GM19043 (cell line): ENCODE measurements around the gene GSK3B.

Experiments
- ATAC-seq: cut with Tn5 transposase; IDR thresholded peaks from one replicate; pipeline ENCODE4 v1.9.1; 2021; ENCODE audit warnings: low read depth; ENCODE audit not compliant: unreplicated experiment

Gene GSK3B

GRCh38 chr3:119831941-119832371 is 262.3 kb downstream of the GSK3B start:
- no peak for ATAC-seq

- no peak for ATAC-seq
Measured at GRCh38 chr3:119831022-119831421, 263.2 kb downstream of the GSK3B start.

GRCh38 chr3:119829420-119829819 is 264.8 kb downstream of the GSK3B start:
- no peak for ATAC-seq

GRCh38 chr3:119826711-119827608 is 267.3 kb downstream of the GSK3B start:
- ATAC-seq = no peak

GRCh38 chr3:119825820-119826219 is 268.4 kb downstream of the GSK3B start:
- ATAC-seq = no peak

- ATAC-seq = no peak
Measured at GRCh38 chr3:119819806-119820205, 274.4 kb downstream of the GSK3B start.

- no peak for ATAC-seq
Measured at GRCh38 chr3:119818937-119819336, 275.3 kb downstream of the GSK3B start.

- no peak for ATAC-seq
Measured at GRCh38 chr3:119817583-119818363, 276.5 kb downstream of the GSK3B start.

- ATAC-seq = no peak
Measured at GRCh38 chr3:119817071-119817470, 277.2 kb downstream of the GSK3B start.

- no peak for ATAC-seq
Measured at GRCh38 chr3:119815716-119816115, 278.5 kb downstream of the GSK3B start.

GRCh38 chr3:119812491-119813058 is 281.7 kb downstream of the GSK3B start:
- no peak for ATAC-seq

GRCh38 chr3:119810018-119810435 is 284.2 kb downstream of the GSK3B start:
- ATAC-seq = peak; percentile 78

GRCh38 chr3:119809249-119810017 is 284.8 kb downstream of the GSK3B start:
- ATAC-seq = peak; percentile 37

GRCh38 chr3:119808843-119809242 is 285.4 kb downstream of the GSK3B start:
- ATAC-seq = no peak

GRCh38 chr3:119808244-119808643 is 286.0 kb downstream of the GSK3B start:
- no peak for ATAC-seq

- no peak for ATAC-seq
Measured at GRCh38 chr3:119800844-119801243, 293.4 kb downstream of the GSK3B start.

GRCh38 chr3:119796785-119797184 is 297.5 kb downstream of the GSK3B start:
- ATAC-seq = no peak

- no peak for ATAC-seq
Measured at GRCh38 chr3:119796368-119796767, 297.9 kb downstream of the GSK3B start.

- no peak for ATAC-seq
Measured at GRCh38 chr3:119795849-119796248, 298.4 kb downstream of the GSK3B start.

GRCh38 chr3:119794971-119795612 is 299.2 kb downstream of the GSK3B start:
- ATAC-seq = no peak
